PC-9 (cell line): ENCODE results near the gene IL11. TPM values are rescaled to one million over a fixed set of nuclear protein-coding genes. Genes with fewer than 3 reads are reported as not detected.

ENCODE experiments used
- BruUV-seq: library from RNA; stranded (reverse); fragments of 400-500 nt; replicated peaks from 2 replicates; lab custom pipeline; 2021; lab: Mats Ljungman, UMichigan
- CTCF ChIA-PET: fragments of 300-600 bp; sonication (Branson Sonifier 250); formaldehyde crosslinking; loops from one replicate; lab custom pipeline; 2022; ENCODE audit warnings: antibody characterized with exemption; lab: Charles Lee
- POLR2A ChIA-PET: fragments of 300-600 bp; sonication (Branson Sonifier 250); formaldehyde crosslinking; loops from one replicate; lab custom pipeline; 2022; ENCODE audit warnings: antibody characterized with exemption; ENCODE audit not compliant: unreplicated experiment; lab: Charles Lee
- DNase-seq, 2 experiments: peaks; one replicate each; pipeline versions ENCODE4 v3.0.0 to v3.0.0-alpha.2; 2015 to 2022; ENCODE audit warnings: mixed read lengths in 1 of 2
- H2AFZ ChIP-seq: fragments of 200-600 bp; sonication (generic); 2 replicates; pipeline ENCODE4 v1.8.1; 2017; ENCODE audit warnings: antibody characterized with exemption
- H3F3A ChIP-seq: fragments of 200-600 bp; sonication (generic); 2 replicates; pipeline ENCODE4 v1.8.1; 2017; ENCODE audit warnings: antibody characterized with exemption, mild to moderate bottlenecking, low read depth; ENCODE audit not compliant: insufficient read depth
- H3K27ac ChIP-seq: fragments of 200-600 bp; sonication (generic); 2 replicates; pipeline ENCODE4 v1.6.1; 2016; ENCODE audit warnings: mixed run types
- H3K27me3 ChIP-seq: fragments of 200-600 bp; sonication (generic); 2 replicates; pipeline ENCODE4 v1.6.1; 2016; ENCODE audit warnings: low read depth, mixed run types; ENCODE audit not compliant: insufficient read depth
- H3K36me3 ChIP-seq: fragments of 200-600 bp; sonication (generic); 2 replicates; pipeline ENCODE4 v1.6.1; 2016; ENCODE audit warnings: low read depth, mixed run types
- H3K4me1 ChIP-seq: fragments of 200-600 bp; sonication (generic); replicated peaks from 2 replicates; pipeline ENCODE4 v1.6.1; 2016; ENCODE audit warnings: mixed run types; ENCODE audit not compliant: insufficient read depth
- H3K4me2 ChIP-seq: fragments of 200-600 bp; sonication (generic); 2 replicates; pipeline ENCODE4 v1.6.1; 2017; ENCODE audit warnings: mixed run types
- H3K4me3 ChIP-seq: fragments of 200-600 bp; sonication (generic); 2 replicates; pipeline ENCODE4 v1.6.1; 2016; ENCODE audit warnings: mixed run types
- H3K79me2 ChIP-seq: fragments of 200-600 bp; sonication (generic); 2 replicates; pipeline ENCODE4 v1.6.1; 2017; ENCODE audit warnings: low read depth, mixed run types
- H3K9me2 ChIP-seq: fragments of 200-600 bp; sonication (generic); 2 replicates; pipeline ENCODE4 v1.8.1; 2017; ENCODE audit warnings: mild to moderate bottlenecking; ENCODE audit not compliant: insufficient read depth
- H3K9me3 ChIP-seq: fragments of 200-600 bp; sonication (generic); 2 replicates; pipeline ENCODE4 v1.8.1; 2016; ENCODE audit warnings: low read depth; ENCODE audit not compliant: insufficient read depth
- H4K20me1 ChIP-seq: fragments of 200-600 bp; sonication (generic); 2 replicates; pipeline ENCODE4 v1.8.1; 2017; ENCODE audit not compliant: insufficient read depth
- CTCF ChIP-seq: fragments of 200-600 bp; sonication (generic); conservative IDR thresholded peaks from 2 replicates; pipeline ENCODE4 v1.6.1; 2017; ENCODE audit warnings: mixed run types, antibody characterized with exemption, mild to moderate bottlenecking, moderate library complexity
- EZH2 ChIP-seq: fragments of 200-600 bp; sonication (generic); IDR thresholded peaks from 2 replicates; pipeline ENCODE4 v1.8.0; 2017; ENCODE audit warnings: antibody characterized with exemption, low read depth
- intact Hi-C: fragments of 100-400 bp; cut with micrococcal nuclease; formaldehyde crosslinking; loops from one replicate; pipeline ENCODE4 v1.10.0; 2022; ENCODE audit not compliant: unreplicated experiment
- total RNA-seq: library from RNA; stranded (reverse); gene quantifications from 2 replicates; pipeline ENCODE4 v1.2.3, GENCODE V29; 2021

IL11 gene
- total RNA-seq, 1 experiment from 2014 or later, result 4.1 TPM

GRCh38 chr19:55365964-55366363 is 4.3 kb downstream of the IL11 start:
- H3F3A ChIP-seq, result peaks cover 28% of the 10 kb centered on the region; the same call in 1 of the 2 replicates
- no peaks in the 10 kb centered on the region for H3K9me3 ChIP-seq
- no peak overlapping the region for H3K4me2 ChIP-seq
- no TSS peak for BruUV-seq
- H3K27ac ChIP-seq, result no peak overlapping the region
- H2AFZ ChIP-seq, result no peak overlapping the region
- intact Hi-C loops, result no loop called here
- CTCF ChIA-PET, result no interaction called here
- H4K20me1 ChIP-seq, result no peaks in the 10 kb centered on the region
- H3K36me3 ChIP-seq, result no peaks in the 10 kb centered on the region
- H3K4me3 ChIP-seq, result no peak overlapping the region
- no peaks in the 10 kb centered on the region for H3K79me2 ChIP-seq
- POLR2A ChIA-PET, result no interaction called here
- TF ChIP-seq CTCF (no peak), EZH2 (no peak)
- peaks cover 5% of the 10 kb centered on the region; the same call in 1 of the 2 replicates for H3K27me3 ChIP-seq
- peaks cover 12% of the 10 kb centered on the region; the same call in 1 of the 2 replicates for H3K4me1 ChIP-seq
- no peak for DNase-seq
- H3K9me2 ChIP-seq, result no peaks in the 10 kb centered on the region

DNA sequence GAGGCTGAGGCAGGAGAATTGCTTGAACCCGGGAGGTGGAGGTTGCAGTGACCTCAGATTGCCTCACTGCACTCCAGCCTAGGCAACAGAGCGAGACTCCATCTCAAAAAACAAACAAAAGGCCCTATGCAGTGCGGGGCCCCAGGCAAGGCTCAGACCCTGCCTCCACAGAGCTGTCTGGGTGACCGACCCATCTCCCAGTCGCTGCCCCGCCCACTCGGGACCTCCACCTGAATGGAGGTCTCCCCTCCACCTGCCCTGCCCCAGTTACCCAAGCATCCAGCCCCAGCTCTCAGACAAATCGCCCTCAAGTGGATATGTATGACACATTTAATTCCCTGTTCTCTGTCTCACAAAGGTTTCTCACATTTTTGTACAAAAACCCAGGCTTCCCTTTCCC is 5.0 kb downstream of the IL11 start:
- Histone ChIP-seq H3K27ac (no peak overlapping the region), H3K27me3 (no peaks in the 10 kb centered on the region; the same call in 1 of the 2 replicates), H3K36me3 (no peaks in the 10 kb centered on the region), H3K79me2 (no peaks in the 10 kb centered on the region), H3F3A (peaks cover 23% of the 10 kb centered on the region; the same call in 1 of the 2 replicates), H3K9me3 (no peaks in the 10 kb centered on the region), H3K4me3 (no peak overlapping the region), H3K4me1 (peaks cover 6% of the 10 kb centered on the region; the same call in 1 of the 2 replicates), H3K4me2 (no peak overlapping the region), H3K9me2 (no peaks in the 10 kb centered on the region), H2AFZ (no peak overlapping the region), H4K20me1 (no peaks in the 10 kb centered on the region)
- ChIA-PET POLR2A (no interaction called here), CTCF (no interaction called here)
- no TSS peak for BruUV-seq
- intact Hi-C loops, result no loop called here
- TF ChIP-seq EZH2, result no peak
- no peak for TF ChIP-seq CTCF
- DNase-seq, result no peak

DNA sequence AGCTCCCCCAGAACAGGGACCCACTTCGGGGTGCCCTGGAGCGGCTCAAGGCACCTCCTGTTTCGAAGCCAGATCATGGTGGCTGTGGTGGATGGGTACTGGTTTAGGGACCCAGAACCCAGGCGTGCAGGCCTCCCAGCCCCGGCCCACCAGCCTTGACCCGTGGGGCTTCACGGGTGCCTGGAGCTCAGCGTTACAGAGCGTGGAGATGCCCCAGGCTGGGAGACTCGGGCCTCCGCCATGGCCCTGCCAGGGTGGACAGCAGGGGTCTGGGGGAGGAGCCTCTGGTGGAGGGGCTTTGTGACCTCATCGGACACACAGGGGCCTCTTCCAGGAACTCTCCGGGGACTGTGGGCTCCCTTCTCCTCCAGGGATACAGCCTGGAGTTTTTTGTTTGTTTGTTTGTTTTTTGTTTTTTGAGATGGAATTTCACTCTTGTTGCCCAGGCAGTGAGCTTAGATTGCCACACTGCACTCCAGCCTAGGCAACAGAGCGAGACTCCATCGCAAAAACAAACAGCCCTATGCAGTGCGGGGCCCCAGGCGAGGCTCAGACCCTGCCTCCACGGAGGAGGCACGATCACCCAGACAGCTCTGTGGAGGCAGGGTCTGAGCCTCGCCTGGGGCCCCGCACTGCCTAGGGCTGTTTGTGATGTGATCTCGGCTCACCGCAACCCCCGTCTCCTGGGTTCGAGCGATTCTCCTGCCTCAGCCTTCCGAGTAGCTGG is 7.1 kb downstream of the IL11 start, which contains the start of gene GARIN5B:
Gene GARIN5B (minus strand): TSS at position 271 of the 727 bp plus-strand sequence. CDS start 194 bp downstream, at position 77.
- H3K27me3 ChIP-seq, result no peaks in the 10 kb centered on the region
- H3K9me3 ChIP-seq, result no peaks in the 10 kb centered on the region
- no peaks in the 10 kb centered on the region for H3K79me2 ChIP-seq
- H2AFZ ChIP-seq, result no peak within 1 kb of the TSS
- H3K4me2 ChIP-seq, result no peak within 1 kb of the TSS
- TF ChIP-seq EZH2 (no peak), CTCF (no peak)
- no peaks in the 10 kb centered on the region for H3K36me3 ChIP-seq
- ChIA-PET POLR2A (interaction anchor here (0.6 to 0.7 kb wide), 2 partner anchors 13 to 33 kb away, joined by 5 to 10 read pairs; no protein-coding TSS in a partner anchor), CTCF (interaction anchor here (0.6 kb wide), 1 partner anchor 9 kb away, joined by 3 read pairs; no protein-coding TSS in a partner anchor)
- DNase-seq, result no peak
- no peak within 1 kb of the TSS for H3K4me3 ChIP-seq
- no peak within 1 kb of the TSS for H3K27ac ChIP-seq
- peaks cover 15% of the 10 kb centered on the region; the same call in 1 of the 2 replicates for H3F3A ChIP-seq
- H4K20me1 ChIP-seq, result no peaks in the 10 kb centered on the region
- intact Hi-C loops, result no loop called here
- no TSS peak for BruUV-seq
- no peaks in the 10 kb centered on the region for H3K4me1 ChIP-seq
- no peaks in the 10 kb centered on the region for H3K9me2 ChIP-seq
